HCT116 (cell line): Measurements from ENCODE around the gene NDUFB3. TPM values are rescaled to one million over a fixed set of nuclear protein-coding genes. Genes with fewer than 3 reads are reported as not detected.

ENCODE experiments used
- ATAC-seq: fragments of 200-7000 bp; cut with Tn5 transposase; 2 replicates; pipeline ENCODE4 v1.9.1; 2020; ENCODE audit warnings: mild to moderate bottlenecking, moderate library complexity
- BruUV-seq: library from RNA; stranded (reverse); fragments of 400-500 nt; replicated peaks from 2 replicates; lab custom pipeline; 2021; lab: Mats Ljungman, UMichigan
- CTCF ChIA-PET: fragments of 300-600 bp; sonication (Branson Sonifier 250); formaldehyde crosslinking; loops from one replicate; lab custom pipeline; 2021; ENCODE audit warnings: antibody characterized with exemption; lab: Charles Lee
- POLR2A ChIA-PET: fragments of 300-600, 350-600 bp; sonication (Branson Sonifier 250); formaldehyde crosslinking; loops from one replicate; lab custom pipeline; 2021; ENCODE audit warnings: antibody characterized with exemption; lab: Charles Lee
- RAD21 ChIA-PET, 2 experiments: fragments of 300-600 bp; sonication (Branson Sonifier 250); formaldehyde crosslinking; loops; one replicate each; lab custom pipeline; 2023; ENCODE audit warnings: low total read pairs in 2 of 2; ENCODE audit not compliant: uncharacterized antibody in 2 of 2, unreplicated experiment in 2 of 2, low non-redundant PET in 1 of 2; lab: Charles Lee
- DNase-seq: peaks from one replicate; pipeline ENCODE4 v3.0.0-alpha.2; 2010; ENCODE audit warnings: low read depth, low spot score
- H2AFZ ChIP-seq: fragments of 200-600 bp; shearing (Covaris generic), sonication (generic); 2 replicates; pipeline ENCODE4 v1.6.1; 2017; ENCODE audit warnings: low read depth, mixed run types, mixed read lengths, antibody characterized with exemption, low read length; ENCODE audit not compliant: poor library complexity, severe bottlenecking
- H3K27ac ChIP-seq: 2 replicates; pipeline ENCODE4 v1.5.1; 2012; ENCODE audit warnings: low read depth, low read length
- H3K27me3 ChIP-seq: fragments of 200-600 bp; sonication (generic); 2 replicates; pipeline ENCODE4 v1.6.1; 2016; ENCODE audit warnings: mixed run types, low read length, mixed read lengths; ENCODE audit not compliant: insufficient read depth
- H3K36me3 ChIP-seq, 2 experiments: fragments of 200-500 bp in 1 of 2; fragments of 200-600 bp in 1 of 2; sonication (Bioruptor generic) in 1 of 2; sonication (generic) in 1 of 2; 2 replicates each; pipeline versions ENCODE4 v1.5.1 to v1.6.1; 2014 to 2016; ENCODE audit warnings: low read length in 2 of 2, inconsistent platforms in 1 of 2, mixed read lengths in 1 of 2, mixed run types in 1 of 2; ENCODE audit not compliant: insufficient read depth in 2 of 2, control insufficient read depth in 1 of 2
- H3K4me1 ChIP-seq, 2 experiments: fragments of 200-600 bp in 1 of 2; sonication (generic) in 1 of 2; 2 replicates each; pipeline versions ENCODE4 v1.5.1 to v1.6.1; 2012 to 2017; ENCODE audit warnings: low read length in 2 of 2, inconsistent platforms in 1 of 2, mild to moderate bottlenecking in 1 of 2, mixed read lengths in 1 of 2, mixed run types in 1 of 2, moderate library complexity in 1 of 2; ENCODE audit not compliant: insufficient read depth in 2 of 2, control insufficient read depth in 1 of 2
- H3K4me2 ChIP-seq: fragments of 200-600 bp; sonication (generic); 2 replicates; pipeline ENCODE4 v1.6.1; 2017; ENCODE audit warnings: mixed run types, low read length, mixed read lengths
- H3K4me3 ChIP-seq, 2 experiments: fragments of 200-600 bp in 1 of 2; sonication (generic) in 1 of 2; replicated peaks in 1 of 2; 2 replicates each; pipeline ENCODE4 v1.5.1; 2011 to 2016; ENCODE audit warnings: low read length in 2 of 2, control low read depth in 1 of 2, low read depth in 1 of 2, mild to moderate bottlenecking in 1 of 2, mixed read lengths in 1 of 2, mixed run types in 1 of 2
- H3K79me2 ChIP-seq: fragments of 200-600 bp; sonication (generic); 2 replicates; pipeline ENCODE4 v1.6.1; 2017; ENCODE audit warnings: mild to moderate bottlenecking, mixed run types, low read length, moderate library complexity, mixed read lengths; ENCODE audit not compliant: insufficient read depth
- H3K9ac ChIP-seq: fragments of 200-600 bp; sonication (generic); 2 replicates; pipeline ENCODE4 v1.6.1; 2016; ENCODE audit warnings: low read length, mixed read lengths
- H3K9me2 ChIP-seq: fragments of 200-600 bp; sonication (generic), shearing (Covaris generic); 2 replicates; pipeline ENCODE4 v1.6.1; 2017; ENCODE audit warnings: mixed run types, mild to moderate bottlenecking, moderate library complexity; ENCODE audit not compliant: insufficient read depth
- H3K9me3 ChIP-seq, 2 experiments: fragments of 200-500 bp in 1 of 2; fragments of 200-600 bp in 1 of 2; sonication (Bioruptor generic) in 1 of 2; sonication (generic) in 1 of 2; 2 replicates each; pipeline ENCODE4 v1.6.1; 2014 to 2017; ENCODE audit warnings: low read length in 2 of 2, mixed read lengths in 2 of 2, inconsistent platforms in 1 of 2, low read depth in 1 of 2, mild to moderate bottlenecking in 1 of 2, mixed run types in 1 of 2, moderate library complexity in 1 of 2; ENCODE audit not compliant: control insufficient read depth in 1 of 2, insufficient read depth in 1 of 2
- H4K20me1 ChIP-seq: fragments of 200-600 bp; sonication (generic), shearing (Covaris generic); 2 replicates; pipeline ENCODE4 v1.6.1; 2017; ENCODE audit warnings: mixed run types, mild to moderate bottlenecking, moderate library complexity; ENCODE audit not compliant: insufficient read depth
- CEBPB ChIP-seq: IDR thresholded peaks from 2 replicates; pipeline ENCODE4 v1.6.1; 2012; ENCODE audit warnings: low read depth
- CTCF ChIP-seq, 3 experiments: fragments of 200-600 bp in 1 of 3; sonication (generic) in 1 of 3; IDR thresholded peaks in 2 of 3; conservative IDR thresholded peaks in 1 of 3; 2 replicates each; pipeline ENCODE4 v1.5.1; 2012 to 2017; ENCODE audit warnings: low read depth in 2 of 3, low read length in 2 of 3, antibody characterized with exemption in 1 of 3, borderline replicate concordance in 1 of 3, control low read depth in 1 of 3, mild to moderate bottlenecking in 1 of 3, mixed read lengths in 1 of 3, mixed run types in 1 of 3, moderate library complexity in 1 of 3; ENCODE audit not compliant: insufficient read depth in 1 of 3
- EGR1 ChIP-seq: IDR thresholded peaks from 2 replicates; pipeline ENCODE4 v1.6.1; 2012; ENCODE audit warnings: low read depth
- EZH2 ChIP-seq: fragments of 200-600 bp; sonication (generic); IDR thresholded peaks from 2 replicates; pipeline ENCODE4 v1.6.1; 2017; ENCODE audit warnings: antibody characterized with exemption, mixed run types
- EZH2phosphoT487 ChIP-seq: fragments of 200-600 bp; IDR thresholded peaks from 2 replicates; pipeline ENCODE4 v1.6.1; 2018; ENCODE audit warnings: antibody characterized with exemption, borderline replicate concordance
- FOSL1 ChIP-seq: IDR thresholded peaks from 2 replicates; pipeline ENCODE4 v1.6.1; 2012; ENCODE audit warnings: low read depth
- POLR2A ChIP-seq: IDR thresholded peaks from 2 replicates; pipeline ENCODE4 v1.7.0; 2011; ENCODE audit warnings: borderline replicate concordance; ENCODE audit not compliant: insufficient read depth, insufficient read length; ENCODE audit errors: extremely low read depth
- POLR2AphosphoS5 ChIP-seq: IDR thresholded peaks from 2 replicates; pipeline ENCODE4 v1.6.1; 2011; ENCODE audit warnings: mild to moderate bottlenecking, low read depth, low read length, moderate library complexity
- RAD21 ChIP-seq: IDR thresholded peaks from 2 replicates; pipeline ENCODE4 v1.6.1; 2012; ENCODE audit warnings: low read depth, mild to moderate bottlenecking
- SP1 ChIP-seq: IDR thresholded peaks from 2 replicates; pipeline ENCODE4 v1.6.1; 2012; ENCODE audit warnings: low read depth
- TCF7L2 ChIP-seq: IDR thresholded peaks from 2 replicates; pipeline ENCODE4 v1.7.0; 2011; ENCODE audit warnings: borderline replicate concordance, inconsistent platforms; ENCODE audit not compliant: insufficient read depth, insufficient read length; ENCODE audit errors: extremely low read depth
- ZBTB33 ChIP-seq: IDR thresholded peaks from 2 replicates; pipeline ENCODE4 v1.6.1; 2011; ENCODE audit warnings: mild to moderate bottlenecking, low read length, moderate library complexity; ENCODE audit not compliant: insufficient replicate concordance; ENCODE audit errors: extremely low read depth
- ZFX ChIP-seq: fragments of 450-650 bp; IDR thresholded peaks from 2 replicates; pipeline ENCODE4 v1.6.1; 2017
- ZNF274 ChIP-seq: fragments of 200-500 bp; sonication (Bioruptor generic); IDR thresholded peaks from 2 replicates; pipeline ENCODE4 v1.6.1; 2014; ENCODE audit warnings: mild to moderate bottlenecking, low read depth, low read length, inconsistent platforms
- intact Hi-C: fragments of 100-400 bp; cut with micrococcal nuclease; formaldehyde crosslinking; loops from 2 replicates; pipeline ENCODE4 v1.10.0; 2022
- total RNA-seq: library from RNA; stranded (reverse); gene quantifications from one replicate; pipeline ENCODE4 v1.2.1, GENCODE V29; 2021; ENCODE audit not compliant: unreplicated experiment

Gene NDUFB3
- total RNA-seq, 1 experiment from 2014 or later = 94.6 TPM

- peaks cover 31% of the 10 kb centered on the region for H3K79me2 ChIP-seq
Observed at GRCh38 chr2:201058914-201059313, 12.9 kb upstream of the NDUFB3 start.

More at GRCh38 chr2:201058914-201059313, 12.9 kb upstream of the NDUFB3 start:
- no peak overlapping the region for H3K4me2 ChIP-seq
- ChIA-PET CTCF (no interaction called here), POLR2A (no interaction called here), RAD21 (no interaction called here)
- H3K36me3 ChIP-seq = no peaks in the 10 kb centered on the region
- no peak for DNase-seq
- no TSS peak for BruUV-seq
- no peaks in the 10 kb centered on the region for H3K9me3 ChIP-seq
- no peak overlapping the region for H3K27ac ChIP-seq
- no peak for TF ChIP-seq POLR2A
- no peak for TF ChIP-seq EGR1
- no peak for TF ChIP-seq TCF7L2
- no peak for TF ChIP-seq ZNF274
- TF ChIP-seq EZH2phosphoT487 = no peak
- TF ChIP-seq POLR2AphosphoS5 = no peak
- TF ChIP-seq EZH2 = no peak
- TF ChIP-seq CEBPB = no peak
- no peak for TF ChIP-seq FOSL1
- no peak for TF ChIP-seq ZBTB33
- no peak for TF ChIP-seq RAD21
- no peak for TF ChIP-seq ZFX
- TF ChIP-seq CTCF (IDR thresholded peaks at IDR 0.05 in 2 of 3, conservative IDR thresholded peaks at IDR 0.05 in 1 of 3; ENCODE audit: borderline replicate concordance in 1 of 3, insufficient read depth in 1 of 3, low read depth in 2 of 3, low read length in 2 of 3) = no peak
- no peak for TF ChIP-seq SP1
- no peaks in the 10 kb centered on the region for H3K9me2 ChIP-seq
- H3K4me3 ChIP-seq = no peak overlapping the region
- H3K9ac ChIP-seq = no peak overlapping the region
- no peak overlapping the region for H2AFZ ChIP-seq
- intact Hi-C loops = no loop called here
- no peak for ATAC-seq
- H3K27me3 ChIP-seq = no peaks in the 10 kb centered on the region
- no peaks in the 10 kb centered on the region for H4K20me1 ChIP-seq
- no peaks in the 10 kb centered on the region for H3K4me1 ChIP-seq
